Measurements from ENCODE around the gene ADIG.

ADIG gene

GRCh38 chr20:38581013-38581412 is at the start of gene ADIG:
Gene ADIG, plus strand, starts transcription at chr20:38581197. Its CDS starts 54 bp downstream, at chr20:38581251.
- peaks cover 5% of the 10 kb centered on the region; the same call in 1 of the 2 replicates for H3K36me3 ChIP-seq (replicated peaks)

GRCh38 chr20:38534756-38535155 is 46.2 kb upstream of the ADIG start:
- Histone ChIP-seq H3K27me3 (ENCODE audit: low read depth) (no peaks in the 10 kb centered on the region), H3K4me3 (no peak overlapping the region), H3K36me3 (replicated peaks) (peaks cover 51% of the 10 kb centered on the region), H3K9me3 (no peaks in the 10 kb centered on the region), H3K4me1 (no peaks in the 10 kb centered on the region)
- no peak for DNase-seq (ENCODE audit: low spot score in 2 of 2)
- in situ Hi-C loops (cut with MboI; ENCODE audit: low sequenced_read_pairs): no loop called here

More at GRCh38 chr20:38581013-38581412, at the start of gene ADIG:
- Histone ChIP-seq H3K27me3 (ENCODE audit: low read depth) (no peaks in the 10 kb centered on the region), H3K4me1 (no peaks in the 10 kb centered on the region), H3K4me3 (no peak within 1 kb of the TSS), H3K9me3 (no peaks in the 10 kb centered on the region)
- in situ Hi-C loops (cut with MboI; ENCODE audit: low sequenced_read_pairs): no loop called here
- DNase-seq (ENCODE audit: low spot score in 2 of 2): no peak

- peaks cover 55% of the 10 kb centered on the region for H3K36me3 ChIP-seq (replicated peaks)
- H3K4me1 ChIP-seq: no peaks in the 10 kb centered on the region
- in situ Hi-C loops (cut with MboI; ENCODE audit: low sequenced_read_pairs): no loop called here
- DNase-seq (ENCODE audit: low spot score in 2 of 2): no peak
- H3K9me3 ChIP-seq: no peaks in the 10 kb centered on the region
- no peak overlapping the region for H3K4me3 ChIP-seq
- H3K27me3 ChIP-seq (ENCODE audit: low read depth): no peaks in the 10 kb centered on the region
Measured at GRCh38 chr20:38536310-38536709, 44.7 kb upstream of the ADIG start.

- H3K36me3 ChIP-seq (replicated peaks): peaks cover 62% of the 10 kb centered on the region
- in situ Hi-C loops (cut with MboI; ENCODE audit: low sequenced_read_pairs): no loop called here
- no peak overlapping the region for H3K4me3 ChIP-seq
- no peaks in the 10 kb centered on the region for H3K4me1 ChIP-seq
- no peak for DNase-seq (ENCODE audit: low spot score in 2 of 2)
- H3K27me3 ChIP-seq (ENCODE audit: low read depth): no peaks in the 10 kb centered on the region
- no peaks in the 10 kb centered on the region for H3K9me3 ChIP-seq
Measured at GRCh38 chr20:38537176-38537575, 43.8 kb upstream of the ADIG start.

- Histone ChIP-seq H3K9me3 (no peaks in the 10 kb centered on the region), H3K4me1 (no peaks in the 10 kb centered on the region), H3K36me3 (replicated peaks) (peaks cover 55% of the 10 kb centered on the region), H3K27me3 (ENCODE audit: low read depth) (no peaks in the 10 kb centered on the region), H3K4me3 (no peak overlapping the region)
- in situ Hi-C loops (cut with MboI; ENCODE audit: low sequenced_read_pairs): no loop called here
- DNase-seq (ENCODE audit: low spot score in 2 of 2): no peak
Measured at GRCh38 chr20:38538789-38539188, 42.2 kb upstream of the ADIG start.

- no peak overlapping the region for H3K4me3 ChIP-seq
- H3K4me1 ChIP-seq: no peaks in the 10 kb centered on the region
- in situ Hi-C loops (cut with MboI; ENCODE audit: low sequenced_read_pairs): no loop called here
- no peak for DNase-seq (ENCODE audit: low spot score in 2 of 2)
- H3K9me3 ChIP-seq: no peaks in the 10 kb centered on the region
- no peaks in the 10 kb centered on the region for H3K27me3 ChIP-seq (ENCODE audit: low read depth)
- peaks cover 37% of the 10 kb centered on the region for H3K36me3 ChIP-seq (replicated peaks)
Measured at GRCh38 chr20:38543014-38543906, 37.7 kb upstream of the ADIG start.

- no peak overlapping the region for H3K4me3 ChIP-seq
- peaks cover 34% of the 10 kb centered on the region for H3K36me3 ChIP-seq (replicated peaks)
- in situ Hi-C loops (cut with MboI; ENCODE audit: low sequenced_read_pairs): no loop called here
- no peak for DNase-seq (ENCODE audit: low spot score in 2 of 2)
- no peaks in the 10 kb centered on the region for H3K27me3 ChIP-seq (ENCODE audit: low read depth)
- H3K9me3 ChIP-seq: no peaks in the 10 kb centered on the region
- no peaks in the 10 kb centered on the region for H3K4me1 ChIP-seq
Measured at GRCh38 chr20:38545771-38546170, 35.2 kb upstream of the ADIG start.

GRCh38 chr20:38547288-38548085 is 33.5 kb upstream of the ADIG start:
- in situ Hi-C loops (cut with MboI; ENCODE audit: low sequenced_read_pairs): no loop called here
- no peak overlapping the region for H3K4me3 ChIP-seq
- DNase-seq (ENCODE audit: low spot score in 2 of 2): no peak
- no peaks in the 10 kb centered on the region for H3K9me3 ChIP-seq
- peaks cover 28% of the 10 kb centered on the region for H3K36me3 ChIP-seq (replicated peaks)
- no peaks in the 10 kb centered on the region for H3K27me3 ChIP-seq (ENCODE audit: low read depth)
- no peaks in the 10 kb centered on the region for H3K4me1 ChIP-seq

- DNase-seq (ENCODE audit: low spot score in 2 of 2): no peak
- Histone ChIP-seq H3K4me3 (no peak overlapping the region), H3K9me3 (no peaks in the 10 kb centered on the region), H3K36me3 (replicated peaks) (peaks cover 26% of the 10 kb centered on the region), H3K27me3 (ENCODE audit: low read depth) (no peaks in the 10 kb centered on the region), H3K4me1 (no peaks in the 10 kb centered on the region)
- in situ Hi-C loops (cut with MboI; ENCODE audit: low sequenced_read_pairs): no loop called here
Measured at GRCh38 chr20:38548356-38549083, 32.5 kb upstream of the ADIG start.

- no peaks in the 10 kb centered on the region for H3K4me1 ChIP-seq
- DNase-seq (ENCODE audit: low spot score in 2 of 2): no peak
- H3K4me3 ChIP-seq: no peak overlapping the region
- H3K36me3 ChIP-seq (replicated peaks): peaks cover 26% of the 10 kb centered on the region
- H3K9me3 ChIP-seq: no peaks in the 10 kb centered on the region
- in situ Hi-C loops (cut with MboI; ENCODE audit: low sequenced_read_pairs): no loop called here
- no peaks in the 10 kb centered on the region for H3K27me3 ChIP-seq (ENCODE audit: low read depth)
Measured at GRCh38 chr20:38550274-38550673, 30.7 kb upstream of the ADIG start.

GRCh38 chr20:38551056-38551626 is 29.9 kb upstream of the ADIG start:
- Histone ChIP-seq H3K27me3 (ENCODE audit: low read depth) (no peaks in the 10 kb centered on the region), H3K9me3 (no peaks in the 10 kb centered on the region), H3K4me1 (no peaks in the 10 kb centered on the region), H3K36me3 (replicated peaks) (peaks cover 26% of the 10 kb centered on the region), H3K4me3 (no peak overlapping the region)
- in situ Hi-C loops (cut with MboI; ENCODE audit: low sequenced_read_pairs): no loop called here
- DNase-seq (ENCODE audit: low spot score in 2 of 2): no peak

- Histone ChIP-seq H3K4me1 (no peaks in the 10 kb centered on the region), H3K4me3 (no peak overlapping the region), H3K27me3 (ENCODE audit: low read depth) (no peaks in the 10 kb centered on the region), H3K36me3 (replicated peaks) (peaks cover 32% of the 10 kb centered on the region), H3K9me3 (no peaks in the 10 kb centered on the region)
- no peak for DNase-seq (ENCODE audit: low spot score in 2 of 2)
- in situ Hi-C loops (cut with MboI; ENCODE audit: low sequenced_read_pairs): no loop called here
Measured at GRCh38 chr20:38554986-38555385, 26.0 kb upstream of the ADIG start.

GRCh38 chr20:38555395-38555794 is 25.6 kb upstream of the ADIG start:
- in situ Hi-C loops (cut with MboI; ENCODE audit: low sequenced_read_pairs): no loop called here
- H3K36me3 ChIP-seq (replicated peaks): peaks cover 32% of the 10 kb centered on the region
- no peaks in the 10 kb centered on the region for H3K4me1 ChIP-seq

More at GRCh38 chr20:38555395-38555794, 25.6 kb upstream of the ADIG start:
- no peak overlapping the region for H3K4me3 ChIP-seq
- H3K9me3 ChIP-seq: no peaks in the 10 kb centered on the region
- no peaks in the 10 kb centered on the region for H3K27me3 ChIP-seq (ENCODE audit: low read depth)
- no peak for DNase-seq (ENCODE audit: low spot score in 2 of 2)
